ENCODE measurements around the gene PTGR3. TPM values are rescaled to one million over a fixed set of nuclear protein-coding genes. Genes with fewer than 3 reads are reported as not detected.
"Not testable (repeated sequence)": the region's sequence is repeated elsewhere in the genome, so short reads cannot be mapped to it uniquely, and the experiment has no call there.

PTGR3 gene
- total RNA-seq, 1 experiment from 2014 or later = 13.8 TPM

DNA sequence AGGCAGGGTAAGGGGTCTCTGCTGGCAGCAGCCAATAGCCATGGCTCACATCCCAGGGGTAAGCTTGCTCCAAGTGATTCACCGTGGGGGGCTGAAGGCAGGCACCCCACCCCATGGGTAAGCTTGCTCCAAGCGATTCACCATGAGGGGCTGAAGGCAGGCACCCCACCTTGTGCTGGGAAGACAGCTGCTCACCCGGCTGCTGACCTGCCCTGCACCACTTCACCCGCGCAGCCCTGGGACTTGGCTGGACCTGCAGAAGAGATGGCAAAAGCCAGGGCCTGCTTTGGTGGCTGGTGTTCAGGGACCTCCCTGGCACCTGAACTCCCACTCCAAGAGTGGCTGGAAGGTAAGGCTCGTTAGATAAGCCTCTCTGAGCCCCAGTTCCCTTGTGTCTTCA lies 19.2 kb downstream of the PTGR3 start:
- Mint-ChIP-seq H3K27me3 (ENCODE audit: low read depth) (no peaks in the 10 kb centered on the region), H3K4me3 (no peak overlapping the region), H3K36me3 (no peaks in the 10 kb centered on the region), H3K9me3 (0 out of 2 replicates have a peak, but pooled peaks cover 5% of the 10 kb centered on the region), H3K27ac (no peak overlapping the region), H3K4me1 (peaks cover 23% of the 10 kb centered on the region)
- ATAC-seq (no peak), DNase-seq (ENCODE audit: low spot score) (no peak)
- CTCF ChIA-PET = no interaction called here
- POLR2A ChIA-PET = no interaction called here
- TF ChIP-seq, protein P1, sequence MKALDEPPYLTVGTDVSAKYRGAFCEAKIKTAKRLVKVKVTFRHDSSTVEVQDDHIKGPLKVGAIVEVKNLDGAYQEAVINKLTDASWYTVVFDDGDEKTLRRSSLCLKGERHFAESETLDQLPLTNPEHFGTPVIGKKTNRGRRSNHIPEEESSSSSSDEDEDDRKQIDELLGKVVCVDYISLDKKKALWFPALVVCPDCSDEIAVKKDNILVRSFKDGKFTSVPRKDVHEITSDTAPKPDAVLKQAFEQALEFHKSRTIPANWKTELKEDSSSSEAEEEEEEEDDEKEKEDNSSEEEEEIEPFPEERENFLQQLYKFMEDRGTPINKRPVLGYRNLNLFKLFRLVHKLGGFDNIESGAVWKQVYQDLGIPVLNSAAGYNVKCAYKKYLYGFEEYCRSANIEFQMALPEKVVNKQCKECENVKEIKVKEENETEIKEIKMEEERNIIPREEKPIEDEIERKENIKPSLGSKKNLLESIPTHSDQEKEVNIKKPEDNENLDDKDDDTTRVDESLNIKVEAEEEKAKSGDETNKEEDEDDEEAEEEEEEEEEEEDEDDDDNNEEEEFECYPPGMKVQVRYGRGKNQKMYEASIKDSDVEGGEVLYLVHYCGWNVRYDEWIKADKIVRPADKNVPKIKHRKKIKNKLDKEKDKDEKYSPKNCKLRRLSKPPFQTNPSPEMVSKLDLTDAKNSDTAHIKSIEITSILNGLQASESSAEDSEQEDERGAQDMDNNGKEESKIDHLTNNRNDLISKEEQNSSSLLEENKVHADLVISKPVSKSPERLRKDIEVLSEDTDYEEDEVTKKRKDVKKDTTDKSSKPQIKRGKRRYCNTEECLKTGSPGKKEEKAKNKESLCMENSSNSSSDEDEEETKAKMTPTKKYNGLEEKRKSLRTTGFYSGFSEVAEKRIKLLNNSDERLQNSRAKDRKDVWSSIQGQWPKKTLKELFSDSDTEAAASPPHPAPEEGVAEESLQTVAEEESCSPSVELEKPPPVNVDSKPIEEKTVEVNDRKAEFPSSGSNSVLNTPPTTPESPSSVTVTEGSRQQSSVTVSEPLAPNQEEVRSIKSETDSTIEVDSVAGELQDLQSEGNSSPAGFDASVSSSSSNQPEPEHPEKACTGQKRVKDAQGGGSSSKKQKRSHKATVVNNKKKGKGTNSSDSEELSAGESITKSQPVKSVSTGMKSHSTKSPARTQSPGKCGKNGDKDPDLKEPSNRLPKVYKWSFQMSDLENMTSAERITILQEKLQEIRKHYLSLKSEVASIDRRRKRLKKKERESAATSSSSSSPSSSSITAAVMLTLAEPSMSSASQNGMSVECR (CRISPR knock-in tag; IDR thresholded peaks at IDR 0.05; ENCODE audit: borderline replicate concordance) = no peak
- TF ChIP-seq EMX1 (CRISPR knock-in tag; IDR thresholded peaks at IDR 0.05) = no peak
- no peak for TF ChIP-seq TEAD1 (CRISPR knock-in tag; IDR thresholded peaks at IDR 0.05)
- no peak for TF ChIP-seq ZNF317 (CRISPR knock-in tag; IDR thresholded peaks at IDR 0.05; ENCODE audit: borderline replicate concordance, low read depth)
- TF ChIP-seq, protein P2, sequence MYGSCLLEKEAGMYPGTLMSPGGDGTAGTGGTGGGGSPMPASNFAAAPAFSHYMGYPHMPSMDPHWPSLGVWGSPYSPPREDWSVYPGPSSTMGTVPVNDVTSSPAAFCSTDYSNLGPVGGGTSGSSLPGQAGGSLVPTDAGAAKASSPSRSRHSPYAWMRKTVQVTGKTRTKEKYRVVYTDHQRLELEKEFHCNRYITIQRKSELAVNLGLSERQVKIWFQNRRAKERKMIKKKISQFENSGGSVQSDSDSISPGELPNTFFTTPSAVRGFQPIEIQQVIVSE (CRISPR knock-in tag; IDR thresholded peaks at IDR 0.05; ENCODE audit: borderline replicate concordance) = no peak
- TF ChIP-seq, protein P3, sequence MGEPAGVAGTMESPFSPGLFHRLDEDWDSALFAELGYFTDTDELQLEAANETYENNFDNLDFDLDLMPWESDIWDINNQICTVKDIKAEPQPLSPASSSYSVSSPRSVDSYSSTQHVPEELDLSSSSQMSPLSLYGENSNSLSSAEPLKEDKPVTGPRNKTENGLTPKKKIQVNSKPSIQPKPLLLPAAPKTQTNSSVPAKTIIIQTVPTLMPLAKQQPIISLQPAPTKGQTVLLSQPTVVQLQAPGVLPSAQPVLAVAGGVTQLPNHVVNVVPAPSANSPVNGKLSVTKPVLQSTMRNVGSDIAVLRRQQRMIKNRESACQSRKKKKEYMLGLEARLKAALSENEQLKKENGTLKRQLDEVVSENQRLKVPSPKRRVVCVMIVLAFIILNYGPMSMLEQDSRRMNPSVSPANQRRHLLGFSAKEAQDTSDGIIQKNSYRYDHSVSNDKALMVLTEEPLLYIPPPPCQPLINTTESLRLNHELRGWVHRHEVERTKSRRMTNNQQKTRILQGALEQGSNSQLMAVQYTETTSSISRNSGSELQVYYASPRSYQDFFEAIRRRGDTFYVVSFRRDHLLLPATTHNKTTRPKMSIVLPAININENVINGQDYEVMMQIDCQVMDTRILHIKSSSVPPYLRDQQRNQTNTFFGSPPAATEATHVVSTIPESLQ (CRISPR knock-in tag; IDR thresholded peaks at IDR 0.05) = no peak
- no peak for TF ChIP-seq SMAD4 (CRISPR knock-in tag; IDR thresholded peaks at IDR 0.05)

DNA sequence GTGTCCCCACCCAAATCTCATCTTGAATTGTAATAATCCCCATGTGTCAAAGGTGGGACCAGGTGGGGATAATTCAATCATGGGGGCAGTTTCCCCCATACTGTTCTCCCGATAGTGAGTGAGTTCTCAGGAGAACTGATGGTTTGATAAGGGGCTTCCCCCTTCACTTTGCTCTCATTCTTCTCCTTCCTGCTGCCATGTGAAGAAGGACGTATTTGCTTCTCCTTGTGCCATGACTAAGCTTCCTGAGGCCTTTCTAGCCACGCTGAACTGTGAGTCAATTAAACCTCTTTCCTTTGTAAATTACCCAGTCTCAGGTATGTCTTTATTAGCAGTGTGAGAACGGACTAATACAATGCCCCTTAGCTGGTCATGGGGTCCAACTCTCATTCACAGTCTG lies 21.2 kb downstream of the PTGR3 start:
- H3K27ac Mint-ChIP-seq; DNase-seq (ENCODE audit: low spot score); POLR2A ChIA-PET; H3K4me3 Mint-ChIP-seq; H3K27me3 Mint-ChIP-seq (ENCODE audit: low read depth); H3K9me3 Mint-ChIP-seq; ATAC-seq; H3K36me3 Mint-ChIP-seq: not testable (repeated sequence)
- peaks cover 25% of the 10 kb centered on the region for H3K4me1 Mint-ChIP-seq
- CTCF ChIA-PET = interaction anchor here (0.9 kb wide), 1 partner anchor 15 kb away, joined by 3 read pairs; no protein-coding TSS in a partner anchor

DNA sequence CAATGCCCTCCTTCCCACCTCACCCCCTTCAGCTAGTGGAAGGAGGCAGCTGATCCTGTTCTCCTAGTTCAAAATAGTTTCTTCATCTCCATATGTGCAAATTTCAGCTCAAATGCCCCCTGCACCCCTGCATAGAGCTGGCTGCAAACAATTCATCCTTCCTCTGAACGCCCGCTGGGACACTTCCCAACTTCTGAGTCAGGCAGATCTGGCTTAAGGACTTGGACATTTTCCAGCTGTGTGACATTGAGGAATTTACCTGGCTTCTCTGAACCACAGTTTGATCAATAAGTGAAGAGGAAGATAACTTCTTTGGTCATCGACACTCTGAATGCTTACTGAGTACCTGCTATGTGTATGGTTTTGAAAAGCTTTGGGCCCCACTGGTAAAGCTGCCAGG lies 23.5 kb downstream of the PTGR3 start:
- CTCF ChIA-PET = interaction anchor here (0.6 to 0.8 kb wide), 2 partner anchors 144 to 452 kb away, joined by 3 to 4 read pairs; no protein-coding TSS in a partner anchor
- no peaks in the 10 kb centered on the region for H3K27me3 Mint-ChIP-seq (ENCODE audit: low read depth)
- peaks cover 25% of the 10 kb centered on the region for H3K4me1 Mint-ChIP-seq
- no peak for DNase-seq (ENCODE audit: low spot score)
- peaks cover 9% of the 10 kb centered on the region for H3K9me3 Mint-ChIP-seq
- H3K4me3 Mint-ChIP-seq = no peak overlapping the region
- no peak overlapping the region for H3K27ac Mint-ChIP-seq
- POLR2A ChIA-PET = no interaction called here
- no peak; the same call in 1 of the 2 replicates for ATAC-seq
- H3K36me3 Mint-ChIP-seq = no peaks in the 10 kb centered on the region
- TF ChIP-seq, protein P4, sequence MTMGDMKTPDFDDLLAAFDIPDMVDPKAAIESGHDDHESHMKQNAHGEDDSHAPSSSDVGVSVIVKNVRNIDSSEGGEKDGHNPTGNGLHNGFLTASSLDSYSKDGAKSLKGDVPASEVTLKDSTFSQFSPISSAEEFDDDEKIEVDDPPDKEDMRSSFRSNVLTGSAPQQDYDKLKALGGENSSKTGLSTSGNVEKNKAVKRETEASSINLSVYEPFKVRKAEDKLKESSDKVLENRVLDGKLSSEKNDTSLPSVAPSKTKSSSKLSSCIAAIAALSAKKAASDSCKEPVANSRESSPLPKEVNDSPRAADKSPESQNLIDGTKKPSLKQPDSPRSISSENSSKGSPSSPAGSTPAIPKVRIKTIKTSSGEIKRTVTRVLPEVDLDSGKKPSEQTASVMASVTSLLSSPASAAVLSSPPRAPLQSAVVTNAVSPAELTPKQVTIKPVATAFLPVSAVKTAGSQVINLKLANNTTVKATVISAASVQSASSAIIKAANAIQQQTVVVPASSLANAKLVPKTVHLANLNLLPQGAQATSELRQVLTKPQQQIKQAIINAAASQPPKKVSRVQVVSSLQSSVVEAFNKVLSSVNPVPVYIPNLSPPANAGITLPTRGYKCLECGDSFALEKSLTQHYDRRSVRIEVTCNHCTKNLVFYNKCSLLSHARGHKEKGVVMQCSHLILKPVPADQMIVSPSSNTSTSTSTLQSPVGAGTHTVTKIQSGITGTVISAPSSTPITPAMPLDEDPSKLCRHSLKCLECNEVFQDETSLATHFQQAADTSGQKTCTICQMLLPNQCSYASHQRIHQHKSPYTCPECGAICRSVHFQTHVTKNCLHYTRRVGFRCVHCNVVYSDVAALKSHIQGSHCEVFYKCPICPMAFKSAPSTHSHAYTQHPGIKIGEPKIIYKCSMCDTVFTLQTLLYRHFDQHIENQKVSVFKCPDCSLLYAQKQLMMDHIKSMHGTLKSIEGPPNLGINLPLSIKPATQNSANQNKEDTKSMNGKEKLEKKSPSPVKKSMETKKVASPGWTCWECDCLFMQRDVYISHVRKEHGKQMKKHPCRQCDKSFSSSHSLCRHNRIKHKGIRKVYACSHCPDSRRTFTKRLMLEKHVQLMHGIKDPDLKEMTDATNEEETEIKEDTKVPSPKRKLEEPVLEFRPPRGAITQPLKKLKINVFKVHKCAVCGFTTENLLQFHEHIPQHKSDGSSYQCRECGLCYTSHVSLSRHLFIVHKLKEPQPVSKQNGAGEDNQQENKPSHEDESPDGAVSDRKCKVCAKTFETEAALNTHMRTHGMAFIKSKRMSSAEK (CRISPR knock-in tag; IDR thresholded peaks at IDR 0.05; ENCODE audit: borderline replicate concordance) = no peak
- TF ChIP-seq, protein P5, sequence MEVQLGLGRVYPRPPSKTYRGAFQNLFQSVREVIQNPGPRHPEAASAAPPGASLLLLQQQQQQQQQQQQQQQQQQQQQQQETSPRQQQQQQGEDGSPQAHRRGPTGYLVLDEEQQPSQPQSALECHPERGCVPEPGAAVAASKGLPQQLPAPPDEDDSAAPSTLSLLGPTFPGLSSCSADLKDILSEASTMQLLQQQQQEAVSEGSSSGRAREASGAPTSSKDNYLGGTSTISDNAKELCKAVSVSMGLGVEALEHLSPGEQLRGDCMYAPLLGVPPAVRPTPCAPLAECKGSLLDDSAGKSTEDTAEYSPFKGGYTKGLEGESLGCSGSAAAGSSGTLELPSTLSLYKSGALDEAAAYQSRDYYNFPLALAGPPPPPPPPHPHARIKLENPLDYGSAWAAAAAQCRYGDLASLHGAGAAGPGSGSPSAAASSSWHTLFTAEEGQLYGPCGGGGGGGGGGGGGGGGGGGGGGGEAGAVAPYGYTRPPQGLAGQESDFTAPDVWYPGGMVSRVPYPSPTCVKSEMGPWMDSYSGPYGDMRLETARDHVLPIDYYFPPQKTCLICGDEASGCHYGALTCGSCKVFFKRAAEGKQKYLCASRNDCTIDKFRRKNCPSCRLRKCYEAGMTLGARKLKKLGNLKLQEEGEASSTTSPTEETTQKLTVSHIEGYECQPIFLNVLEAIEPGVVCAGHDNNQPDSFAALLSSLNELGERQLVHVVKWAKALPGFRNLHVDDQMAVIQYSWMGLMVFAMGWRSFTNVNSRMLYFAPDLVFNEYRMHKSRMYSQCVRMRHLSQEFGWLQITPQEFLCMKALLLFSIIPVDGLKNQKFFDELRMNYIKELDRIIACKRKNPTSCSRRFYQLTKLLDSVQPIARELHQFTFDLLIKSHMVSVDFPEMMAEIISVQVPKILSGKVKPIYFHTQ (CRISPR knock-in tag; IDR thresholded peaks at IDR 0.05) = no peak
- TF ChIP-seq, protein P6, sequence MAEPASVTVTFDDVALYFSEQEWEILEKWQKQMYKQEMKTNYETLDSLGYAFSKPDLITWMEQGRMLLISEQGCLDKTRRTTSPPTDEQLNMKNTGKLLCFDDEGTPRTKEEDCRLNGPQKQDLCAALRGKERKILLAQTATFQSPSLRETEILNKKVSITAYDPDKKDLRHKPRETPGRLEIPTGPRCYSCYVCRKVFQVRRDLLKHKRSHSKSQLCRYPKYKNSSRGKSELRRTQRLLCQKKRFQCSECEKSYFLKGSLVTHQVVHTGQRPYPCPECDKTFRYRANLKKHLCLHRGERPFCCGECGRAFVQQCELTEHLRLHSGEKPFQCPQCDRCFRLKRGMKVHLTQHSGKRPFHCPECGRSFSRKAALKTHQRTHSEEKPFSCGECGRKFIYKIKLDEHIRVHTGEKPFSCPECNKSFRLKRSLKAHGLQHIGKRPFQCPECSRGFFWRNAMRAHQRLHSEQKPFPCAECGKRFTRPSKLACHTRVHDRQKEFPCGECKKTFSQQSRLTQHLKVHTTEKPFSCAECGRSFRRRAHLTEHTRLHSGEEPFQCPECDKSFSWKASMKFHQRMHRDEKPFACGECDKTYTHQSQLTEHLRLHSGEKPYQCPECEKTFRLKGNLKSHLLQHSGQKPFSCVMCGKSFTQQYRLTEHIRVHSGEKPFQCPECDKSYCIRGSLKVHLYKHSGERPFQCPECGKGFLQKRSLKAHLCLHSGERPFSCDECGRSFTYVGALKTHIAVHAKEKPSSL (CRISPR knock-in tag; conservative IDR thresholded peaks at IDR 0.05) = no peak
- no peak for TF ChIP-seq SOX15 (CRISPR knock-in tag; IDR thresholded peaks at IDR 0.05)
- no peak for TF ChIP-seq ZNF671 (CRISPR knock-in tag; IDR thresholded peaks at IDR 0.05)
- no peak for TF ChIP-seq ZNF263 (CRISPR knock-in tag; IDR thresholded peaks at IDR 0.05; ENCODE audit: low read depth)
- TF ChIP-seq IRF2 (CRISPR knock-in tag; IDR thresholded peaks at IDR 0.05; ENCODE audit: borderline replicate concordance, low read depth) = no peak

All from WTC11 (cell line).